ENCODE data around the gene PITPNM1.
A peak's percentile ranks its signal among the peaks of the same experiment; 100 is the strongest.

The PITPNM1 gene

DNA sequence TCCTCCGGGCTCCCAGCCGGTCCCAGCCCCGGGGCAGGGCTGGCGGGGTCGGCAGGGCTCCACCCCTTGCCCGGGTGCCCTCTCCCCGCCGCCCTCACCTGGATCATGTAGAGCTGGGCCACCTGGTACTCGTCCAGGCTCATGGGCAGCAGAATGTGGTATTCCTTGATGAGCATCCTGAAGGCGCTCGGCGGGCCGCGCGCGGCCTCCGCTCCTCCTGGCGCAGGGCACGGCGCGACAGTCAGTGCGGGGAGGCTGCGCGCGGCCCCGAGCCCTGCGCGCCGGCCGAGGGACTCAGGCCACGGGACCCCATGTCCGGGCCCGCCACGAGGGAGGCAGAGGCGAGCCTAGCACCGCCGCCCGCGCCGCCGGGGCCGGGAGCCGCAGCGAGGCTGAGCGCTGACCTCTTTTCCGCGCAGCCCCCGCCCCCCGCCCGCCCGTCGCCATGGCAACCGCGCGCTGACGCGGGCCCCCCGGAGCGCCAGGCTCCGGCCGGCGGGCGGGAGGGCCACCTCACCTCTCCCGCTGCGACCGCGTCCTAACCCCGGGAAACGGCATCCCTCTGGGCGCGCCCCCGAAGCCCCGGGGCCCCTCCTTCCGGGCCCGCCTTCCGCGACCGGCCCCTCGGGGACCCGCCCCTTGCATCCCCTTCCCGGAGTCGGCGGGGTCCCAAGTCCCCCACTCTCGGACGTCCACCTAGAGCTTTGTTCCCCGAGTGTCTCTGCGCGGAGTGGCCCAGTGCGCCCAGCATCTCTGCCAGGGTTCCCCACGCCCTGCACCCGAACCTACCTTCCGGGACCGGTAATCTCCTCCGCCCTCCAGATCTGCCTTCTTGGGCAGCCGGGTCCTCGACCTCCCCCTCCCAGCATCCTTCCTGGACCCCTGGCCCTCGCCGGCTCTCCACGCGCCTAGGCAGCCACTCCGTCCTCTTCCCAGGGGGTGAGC, 886 bp downstream of the PITPNM1 start:
- H3K4me1 ChIP-seq (ENCODE audit: low read depth, poor library complexity, severe bottlenecking): peaks cover 30% of the 10 kb centered on the region
- H3K4me3 ChIP-seq (IDR thresholded peaks at IDR 0.05; ENCODE audit: insufficient read depth, low read depth, low read length): no peak overlapping the region
- no peaks in the 10 kb centered on the region for H4K20me1 ChIP-seq (ENCODE audit: insufficient read depth)
- H3K36me3 ChIP-seq (ENCODE audit: insufficient read depth): no peaks in the 10 kb centered on the region
- H3K4me2 ChIP-seq: peak overlapping the region; percentile 98
- peak overlapping the region; percentile 61 for H2AFZ ChIP-seq (ENCODE audit: low read depth)
- H3K9ac ChIP-seq: peak overlapping the region; percentile 34; the same call in 1 of the 2 replicates
- H3K27me3 ChIP-seq (ENCODE audit: insufficient read depth, low read depth): no peaks in the 10 kb centered on the region
- no peak overlapping the region for H3K27ac ChIP-seq
- TF ChIP-seq, protein P1, sequence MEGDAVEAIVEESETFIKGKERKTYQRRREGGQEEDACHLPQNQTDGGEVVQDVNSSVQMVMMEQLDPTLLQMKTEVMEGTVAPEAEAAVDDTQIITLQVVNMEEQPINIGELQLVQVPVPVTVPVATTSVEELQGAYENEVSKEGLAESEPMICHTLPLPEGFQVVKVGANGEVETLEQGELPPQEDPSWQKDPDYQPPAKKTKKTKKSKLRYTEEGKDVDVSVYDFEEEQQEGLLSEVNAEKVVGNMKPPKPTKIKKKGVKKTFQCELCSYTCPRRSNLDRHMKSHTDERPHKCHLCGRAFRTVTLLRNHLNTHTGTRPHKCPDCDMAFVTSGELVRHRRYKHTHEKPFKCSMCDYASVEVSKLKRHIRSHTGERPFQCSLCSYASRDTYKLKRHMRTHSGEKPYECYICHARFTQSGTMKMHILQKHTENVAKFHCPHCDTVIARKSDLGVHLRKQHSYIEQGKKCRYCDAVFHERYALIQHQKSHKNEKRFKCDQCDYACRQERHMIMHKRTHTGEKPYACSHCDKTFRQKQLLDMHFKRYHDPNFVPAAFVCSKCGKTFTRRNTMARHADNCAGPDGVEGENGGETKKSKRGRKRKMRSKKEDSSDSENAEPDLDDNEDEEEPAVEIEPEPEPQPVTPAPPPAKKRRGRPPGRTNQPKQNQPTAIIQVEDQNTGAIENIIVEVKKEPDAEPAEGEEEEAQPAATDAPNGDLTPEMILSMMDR (conservative IDR thresholded peaks at IDR 0.05; ENCODE audit: low read depth, low read length): no peak
- peaks cover 7% of the 10 kb centered on the region; the same call in 1 of the 2 replicates for H3K79me2 ChIP-seq (ENCODE audit: insufficient read depth, low read depth)

DNA sequence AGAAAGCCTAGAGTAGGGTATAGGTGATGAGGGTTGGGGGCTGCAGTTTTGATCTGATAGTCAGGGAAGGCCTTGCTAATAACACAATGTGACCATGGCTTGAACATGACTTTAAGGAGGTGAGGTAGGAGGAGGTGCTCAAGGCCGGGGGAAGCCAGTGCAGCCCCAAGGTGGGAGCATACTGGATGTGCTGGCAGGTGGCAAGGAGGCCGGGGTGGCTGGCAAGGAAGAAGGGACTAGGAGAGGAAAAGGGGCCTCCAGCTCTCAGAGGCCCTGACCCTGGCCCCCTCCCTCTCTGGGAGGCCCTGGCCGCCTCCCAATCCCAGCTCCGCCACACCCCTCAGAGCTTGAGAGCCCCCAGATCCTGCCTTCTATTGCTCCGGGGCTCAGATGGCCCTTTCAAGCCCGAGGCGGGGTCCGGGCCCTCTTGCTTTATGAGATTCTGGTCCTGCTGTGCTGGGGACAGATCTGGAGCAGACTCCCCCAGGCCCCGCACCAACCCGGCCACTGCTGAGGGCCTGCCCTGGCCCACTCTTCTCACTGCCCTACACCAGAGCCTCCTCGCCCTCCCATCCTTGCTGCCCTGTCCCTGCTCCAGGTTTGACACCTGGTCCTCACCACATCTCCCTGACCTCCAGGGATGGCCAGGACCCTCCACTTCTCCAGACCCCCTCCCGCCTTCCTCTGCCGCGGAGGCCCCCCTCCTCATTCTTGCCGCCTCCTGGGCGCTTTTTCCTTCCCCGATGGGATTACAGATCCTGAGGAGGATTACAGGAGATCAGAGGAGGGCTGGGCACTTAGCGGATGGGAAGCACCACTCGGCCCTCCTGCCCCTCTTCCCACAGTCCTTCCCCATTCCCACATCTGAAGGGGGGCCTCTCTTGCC, 1.8 kb downstream of the PITPNM1 start:
- Histone ChIP-seq H3K4me1 (ENCODE audit: low read depth, poor library complexity, severe bottlenecking) (peaks cover 26% of the 10 kb centered on the region), H3K79me2 (ENCODE audit: insufficient read depth, low read depth) (peaks cover 7% of the 10 kb centered on the region; the same call in 1 of the 2 replicates), H3K4me3 (IDR thresholded peaks at IDR 0.05; ENCODE audit: insufficient read depth, low read depth, low read length) (no peak overlapping the region), H3K27me3 (ENCODE audit: insufficient read depth, low read depth) (no peaks in the 10 kb centered on the region), H3K9ac (no peak overlapping the region), H4K20me1 (ENCODE audit: insufficient read depth) (no peaks in the 10 kb centered on the region), H2AFZ (ENCODE audit: low read depth) (no peak overlapping the region), H3K4me2 (peak overlapping the region; percentile 29; the same call in 1 of the 2 replicates), H3K27ac (no peak overlapping the region), H3K36me3 (ENCODE audit: insufficient read depth) (no peaks in the 10 kb centered on the region)
- TF ChIP-seq, protein P1 (conservative IDR thresholded peaks at IDR 0.05; ENCODE audit: low read depth, low read length): no peak

- Histone ChIP-seq H3K4me3 (IDR thresholded peaks at IDR 0.05; ENCODE audit: insufficient read depth, low read depth, low read length) (no peak overlapping the region), H3K4me1 (ENCODE audit: low read depth, poor library complexity, severe bottlenecking) (peaks cover 26% of the 10 kb centered on the region), H3K36me3 (ENCODE audit: insufficient read depth) (no peaks in the 10 kb centered on the region), H2AFZ (ENCODE audit: low read depth) (no peak overlapping the region), H3K27me3 (ENCODE audit: insufficient read depth, low read depth) (no peaks in the 10 kb centered on the region), H3K27ac (no peak overlapping the region), H3K4me2 (no peak overlapping the region), H4K20me1 (ENCODE audit: insufficient read depth) (no peaks in the 10 kb centered on the region), H3K9ac (no peak overlapping the region), H3K79me2 (ENCODE audit: insufficient read depth, low read depth) (peaks cover 7% of the 10 kb centered on the region; the same call in 1 of the 2 replicates)
- TF ChIP-seq, protein P1 (conservative IDR thresholded peaks at IDR 0.05; ENCODE audit: low read depth, low read length): no peak
These were observed 2.7 kb downstream of the PITPNM1 start for GRCh38 chr11:67502328-67502979.

GRCh38 chr11:67501854-67502253, 3.3 kb downstream of the PITPNM1 start:
- no peak overlapping the region for H3K4me2 ChIP-seq

More at GRCh38 chr11:67501854-67502253, 3.3 kb downstream of the PITPNM1 start:
- Histone ChIP-seq H3K4me3 (IDR thresholded peaks at IDR 0.05; ENCODE audit: insufficient read depth, low read depth, low read length) (no peak overlapping the region), H3K27me3 (ENCODE audit: insufficient read depth, low read depth) (no peaks in the 10 kb centered on the region), H3K9ac (no peak overlapping the region), H2AFZ (ENCODE audit: low read depth) (no peak overlapping the region), H3K4me1 (ENCODE audit: low read depth, poor library complexity, severe bottlenecking) (peaks cover 21% of the 10 kb centered on the region), H3K79me2 (ENCODE audit: insufficient read depth, low read depth) (peaks cover 7% of the 10 kb centered on the region; the same call in 1 of the 2 replicates), H4K20me1 (ENCODE audit: insufficient read depth) (no peaks in the 10 kb centered on the region), H3K27ac (no peak overlapping the region), H3K36me3 (ENCODE audit: insufficient read depth) (no peaks in the 10 kb centered on the region)
- TF ChIP-seq, protein P1 (conservative IDR thresholded peaks at IDR 0.05; ENCODE audit: low read depth, low read length): no peak

Data from KMS-11 (cell line).